K562 (cell line): Measurements from ENCODE around the gene PCOLCE2. TPM values are rescaled to one million over a fixed set of nuclear protein-coding genes. Genes with fewer than 3 reads are reported as not detected.
A peak's percentile ranks its signal among the peaks of the same experiment; 100 is the strongest.

ENCODE experiments used
- ATAC-seq: fragments of 200-7000 bp; cut with Tn5 transposase; 3 replicates; pipeline ENCODE4 v1.9.1; 2020; ENCODE audit warnings: moderate library complexity
- BruUV-seq: library from RNA; stranded (reverse); fragments of 400-500 nt; replicated peaks from 2 replicates; lab custom pipeline; 2021; lab: Mats Ljungman, UMichigan
- CTCF ChIA-PET: fragments of 300-600 bp; formaldehyde crosslinking; extraction: SDS; loops from one replicate; lab custom pipeline; 2021; ENCODE audit warnings: low intra/inter-chr PET ratio; lab: Yijun Ruan, JAX
- POLR2A ChIA-PET: fragments of 300-600, 350-650 bp; sonication (Branson Sonifier 250); formaldehyde crosslinking; extraction: SDS; loops from one replicate; lab custom pipeline; 2021; ENCODE audit warnings: antibody characterized with exemption, inconsistent platforms; lab: Yijun Ruan, JAX
- DNase-seq, 4 experiments: peaks; one replicate each; pipeline versions ENCODE4 v3.0.0 to v3.0.0-alpha.2; 2011 to 2018; ENCODE audit warnings: low spot score in 3 of 4, mixed read lengths in 3 of 4; ENCODE audit errors: extremely low read depth in 1 of 4
- FAIRE-seq: peaks from 2 replicates; lab custom pipeline; 2011; peaks lifted over from hg19 to GRCh38; lab: Jason Lieb, UNC
- H2AFZ ChIP-seq: 2 replicates; pipeline ENCODE4 v1.6.0; 2011; ENCODE audit warnings: low read depth, low read length, control low read depth, inconsistent platforms
- H3K27ac ChIP-seq: fragments of 200-600 bp; 3 replicates; pipeline ENCODE4 v1.8.0; 2011; ENCODE audit warnings: low read depth, mild to moderate bottlenecking, control low read depth, inconsistent platforms, low read length, moderate library complexity, mixed read lengths; ENCODE audit errors: extremely low read depth
- H3K27me3 ChIP-seq, 2 experiments: fragments of 300-600 bp in 1 of 2; 2 replicates in 1 of 2; 3 replicates in 1 of 2; pipeline versions ENCODE4 v1.6.0 to v1.8.0; 2011; ENCODE audit warnings: inconsistent platforms in 2 of 2, low read length in 2 of 2, mild to moderate bottlenecking in 1 of 2, mixed read lengths in 1 of 2, moderate library complexity in 1 of 2; ENCODE audit not compliant: control insufficient read depth in 2 of 2, insufficient read depth in 2 of 2
- H3K36me3 ChIP-seq: fragments of 300-600 bp; 3 replicates; pipeline ENCODE4 v1.8.0; 2011; ENCODE audit warnings: mild to moderate bottlenecking, low read length, inconsistent platforms; ENCODE audit not compliant: control insufficient read depth, insufficient read depth
- H3K4me1 ChIP-seq, 2 experiments: fragments of 200-600 bp in 1 of 2; replicated peaks in 1 of 2; 2 replicates in 1 of 2; 3 replicates in 1 of 2; pipeline versions ENCODE4 v1.5.1 to v1.8.0; 2011; ENCODE audit warnings: inconsistent platforms in 2 of 2, low read length in 2 of 2, mild to moderate bottlenecking in 1 of 2, mixed read lengths in 1 of 2, moderate library complexity in 1 of 2; ENCODE audit not compliant: control insufficient read depth in 2 of 2, insufficient read depth in 2 of 2
- H3K4me2 ChIP-seq: 2 replicates; pipeline ENCODE4 v1.6.1; 2011; ENCODE audit warnings: low read length, control low read depth, inconsistent platforms, mixed read lengths; ENCODE audit not compliant: insufficient read depth
- H3K4me3 ChIP-seq: fragments of 200-600 bp; sonication (generic), shearing (Covaris generic); 2 replicates; pipeline ENCODE4 v1.5.1; 2016; ENCODE audit warnings: control low read depth, inconsistent platforms
- H3K79me2 ChIP-seq: fragments of 200-600 bp; 3 replicates; pipeline ENCODE4 v1.8.0; 2011; ENCODE audit warnings: low read length, inconsistent platforms; ENCODE audit not compliant: control insufficient read depth, insufficient read depth
- H3K9ac ChIP-seq, 2 experiments: 2 replicates each; pipeline versions ENCODE4 v1.6.0 to v1.6.1; 2011; ENCODE audit warnings: low read depth in 2 of 2, low read length in 2 of 2, control low read depth in 1 of 2, inconsistent platforms in 1 of 2, mild to moderate bottlenecking in 1 of 2, mixed read lengths in 1 of 2; ENCODE audit not compliant: insufficient read depth in 1 of 2
- H3K9me1 ChIP-seq: one replicate; pipeline ENCODE4 v1.6.0; 2011; ENCODE audit warnings: inconsistent platforms, mild to moderate bottlenecking, low read length, moderate library complexity; ENCODE audit not compliant: control insufficient read depth, insufficient read depth
- H3K9me3 ChIP-seq: replicated peaks from 2 replicates; pipeline ENCODE4 v1.5.1; 2011; ENCODE audit warnings: low read depth, low read length, inconsistent platforms; ENCODE audit not compliant: control insufficient read depth, insufficient read depth
- H4K20me1 ChIP-seq: replicated peaks from 2 replicates; pipeline ENCODE4 v1.6.1; 2011; ENCODE audit warnings: low read length, inconsistent platforms, mixed read lengths; ENCODE audit not compliant: control insufficient read depth, insufficient read depth
- HDAC8 ChIP-seq: fragments of 450-650 bp; IDR thresholded peaks from 2 replicates; pipeline ENCODE4 v1.6.1; 2016; ENCODE audit warnings: mild to moderate bottlenecking, missing genetic modification characterization, moderate library complexity, missing compliant biosample characterization
- HNRNPK ChIP-seq: fragments of 200-400 bp; formaldehyde crosslinking; IDR thresholded peaks from one replicate; pipeline ENCODE4 v1.6.1; 2018; ENCODE audit warnings: mild to moderate bottlenecking, low read depth, low read length; ENCODE audit not compliant: poor library complexity, severe bottlenecking
- HOMEZ ChIP-seq: fragments of 250-450 bp; sonication (Bioruptor Pico); IDR thresholded peaks from 2 replicates; pipeline ENCODE4 v1.4.0; 2020; ENCODE audit warnings: mild to moderate bottlenecking, moderate library complexity
- PATZ1 ChIP-seq: fragments of 250-450 bp; sonication (Bioruptor Pico); IDR thresholded peaks from 2 replicates; pipeline ENCODE4 v1.5.0; 2020; ENCODE audit warnings: mild to moderate bottlenecking, borderline replicate concordance
- PRPF4 ChIP-seq: fragments of 200-400 bp; formaldehyde crosslinking; IDR thresholded peaks from one replicate; pipeline ENCODE4 v1.6.1; 2017; ENCODE audit warnings: low read length, low read depth, mild to moderate bottlenecking; ENCODE audit not compliant: insufficient read depth, poor library complexity, severe bottlenecking
- PURB ChIP-seq: sonication (generic); formaldehyde crosslinking; IDR thresholded peaks from 2 replicates; pipeline ENCODE4 v1.9.0; 2021; ENCODE audit warnings: low read depth, mild to moderate bottlenecking, missing genetic modification reagents
- ZC3H8 ChIP-seq: fragments of 450-650 bp; IDR thresholded peaks from 2 replicates; pipeline ENCODE4 v1.6.1; 2017
- ZNF174 ChIP-seq: fragments of 250-450 bp; sonication (Bioruptor Pico); IDR thresholded peaks from 2 replicates; pipeline ENCODE4 v1.4.0; 2020; ENCODE audit warnings: mild to moderate bottlenecking
- ZNF282 ChIP-seq: sonication (generic); formaldehyde crosslinking; IDR thresholded peaks from 2 replicates; pipeline ENCODE4 v1.8.1; 2023; ENCODE audit warnings: missing genetic modification reagents
- ZNF740 ChIP-seq, 3 experiments: fragments of 200-800 bp in 1 of 3; sonication (Bioruptor generic) in 1 of 3; sonication (generic) in 1 of 3; formaldehyde crosslinking in 1 of 3; IDR thresholded peaks; 2 replicates each; pipeline versions ENCODE4 v1.6.1 to v1.8.0; 2016 to 2022; ENCODE audit warnings: mild to moderate bottlenecking in 2 of 3, missing compliant biosample characterization in 2 of 3, missing genetic modification characterization in 2 of 3, missing genetic modification reagents in 1 of 3
- WGBS: fragments of 100-300 bp; shearing (Covaris generic); methylation state at CpG from one replicate; pipeline ENCODE4 v1.1.6; 2016; ENCODE audit warnings: low coverage, mixed read lengths; ENCODE audit not compliant: insufficient coverage; ENCODE audit errors: missing lambda C conversion rate; 5-methylcytosine and 5-hydroxymethylcytosine counted together
- in situ Hi-C: fragments of 300-500 bp; cut with MboI; formaldehyde crosslinking; loops from 4 replicates; pipeline ENCODE4 v1.15.0; 2018; ENCODE audit warnings: inconsistent platforms, mixed read lengths
- intact Hi-C: fragments of 100-400 bp; cut with micrococcal nuclease; formaldehyde crosslinking; loops from 2 replicates; pipeline ENCODE4 v1.14.2; 2022
- polyA plus RNA-seq, 8 experiments: library from polyadenylated mRNA; depleted of rRNA in 4 of 8; stranded (reverse) in 5 of 8; unstranded in 3 of 8; fragments of >200 nt; fragmentation: Nextera tagmentation in 2 of 8; fragmentation: Illumina TruSeq in 1 of 8; extraction: Ambion mirVana in 2 of 8; extraction: Trizol in 1 of 8; gene quantifications; 2 replicates each; pipeline versions ENCODE4 v1.2.1 to v1.2.3, GENCODE V29; 2011 to 2014; ENCODE audit warnings: inconsistent platforms in 1 of 8, missing spikeins in 1 of 8
- total RNA-seq, 7 experiments: library from RNA; depleted of rRNA in 6 of 7; stranded (reverse); fragments of >200 nt in 6 of 7; fragmentation: Illumina TruSeq in 2 of 7; extraction: Trizol in 2 of 7; gene quantifications; 2 replicates each; pipeline versions ENCODE4 v1.2.1 to v1.2.3, GENCODE V29; 2011 to 2021; ENCODE audit warnings: low replicate concordance in 1 of 7

PCOLCE2 gene
- total and polyA plus RNA-seq, 9 of the 15 experiments (the other 6 are each of a cell fraction or from before 2014, with no cell fraction given), result 0.18 to 1.2 (median 0.65) TPM

- no TSS peak for BruUV-seq
- H3K4me2 ChIP-seq, result no peak overlapping the region
- TF ChIP-seq ZNF282, result no peak
- no peak for TF ChIP-seq PATZ1
- no peak for TF ChIP-seq ZC3H8
- no peak for TF ChIP-seq HNRNPK
- no peak for TF ChIP-seq ZNF740 (CRISPR knock-in tag; IDR thresholded peaks at IDR 0.05)
- no peak for TF ChIP-seq ZNF740 (tag; IDR thresholded peaks at IDR 0.05)
- no peak for TF ChIP-seq ZNF174 (CRISPR knock-in tag)
- TF ChIP-seq PURB (CRISPR knock-in tag), result no peak
- TF ChIP-seq PRPF4, result no peak
- TF ChIP-seq HDAC8 (tag), result no peak
- TF ChIP-seq HOMEZ (CRISPR knock-in tag), result no peak
- DNase-seq, result no peak
- POLR2A ChIA-PET, result no interaction called here
- no peak overlapping the region for H3K4me3 ChIP-seq
- H3K9me3 ChIP-seq, result no peaks in the 10 kb centered on the region
- in situ Hi-C loops (no loop called here), intact Hi-C loops (no loop called here)
- H2AFZ ChIP-seq, result no peak overlapping the region
- no peak overlapping the region; a peak in 1 of 4 replicates for H3K9ac ChIP-seq
- H3K9me1 ChIP-seq, result no peaks in the 10 kb centered on the region
- no peak overlapping the region for H3K27ac ChIP-seq
- ATAC-seq, result peak; percentile 50
- H3K36me3 ChIP-seq, result no peaks in the 10 kb centered on the region
- no peak for FAIRE-seq
- no peaks in the 10 kb centered on the region for H3K79me2 ChIP-seq
- no peaks in the 10 kb centered on the region for H4K20me1 ChIP-seq
- CTCF ChIA-PET, result no interaction called here
- WGBS, result 54% methylated on average over 2 of the region's 2 CpGs
- H3K27me3 ChIP-seq, result no peaks in the 10 kb centered on the region
- H3K4me1 ChIP-seq, result peaks cover 0 to 9% of the 10 kb centered on the region in 2 experiments; a peak in 2 of 5 replicates
Observed at GRCh38 chr3:142782616-142783015, 106.3 kb downstream of the PCOLCE2 start.
